GM12873 (cell line): Measurements from ENCODE around the gene MYLIP.

ENCODE experiments used
- TF ChIP-seq, protein P1 (sequence below): IDR thresholded peaks from 2 replicates; pipeline ENCODE4 v1.5.1; 2012; ENCODE audit warnings: low read depth, mild to moderate bottlenecking, moderate library complexity, low read length, control low read depth; ENCODE audit not compliant: insufficient read depth; ENCODE audit errors: missing control alignments

MYLIP gene

DNA sequence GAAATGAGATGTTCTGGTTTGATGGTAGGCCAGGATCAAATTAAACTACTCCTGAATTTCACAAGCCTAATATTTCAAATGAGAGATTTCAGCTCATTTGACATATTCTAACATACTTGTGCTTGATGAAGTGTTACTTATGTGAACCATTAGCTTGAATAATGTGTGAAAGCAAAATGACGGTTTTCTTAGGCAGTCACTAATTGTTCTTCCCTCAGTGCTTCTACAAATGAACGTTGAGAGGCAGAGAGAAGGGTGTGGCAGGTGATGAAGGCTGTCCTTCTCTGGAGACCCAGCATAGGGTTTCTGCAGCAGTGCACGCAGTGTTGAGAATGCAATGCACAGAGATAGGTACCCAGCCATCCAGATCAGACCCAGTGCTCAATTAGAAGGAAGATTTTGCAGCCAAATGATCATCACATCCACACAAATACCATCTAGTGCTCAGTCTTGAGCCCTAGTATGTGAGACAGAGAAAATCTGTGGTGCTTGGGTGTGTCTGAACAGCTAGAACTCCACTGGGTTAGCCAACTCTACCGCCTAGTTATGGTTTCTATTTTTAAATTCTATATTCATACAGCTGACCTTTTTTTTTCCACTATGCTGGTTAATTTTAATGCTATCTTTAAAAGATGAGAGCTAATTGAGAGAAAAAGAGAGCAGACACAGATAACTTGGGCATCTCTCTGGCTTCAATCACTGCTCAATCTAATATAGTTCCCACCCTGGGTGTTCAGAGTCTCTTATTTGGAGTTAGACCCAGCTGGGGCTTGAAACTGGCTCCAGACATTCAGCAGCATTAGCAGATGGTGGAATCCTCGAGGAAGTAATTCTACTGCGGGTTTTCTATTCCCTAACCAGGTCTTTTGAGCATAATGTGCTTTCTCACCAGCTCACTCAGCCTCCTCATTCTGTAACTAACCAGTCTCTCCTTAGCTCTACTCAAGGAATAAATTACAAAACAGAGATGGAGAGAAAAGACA, 4.4 kb upstream of the MYLIP start:
- TF ChIP-seq, protein P1, sequence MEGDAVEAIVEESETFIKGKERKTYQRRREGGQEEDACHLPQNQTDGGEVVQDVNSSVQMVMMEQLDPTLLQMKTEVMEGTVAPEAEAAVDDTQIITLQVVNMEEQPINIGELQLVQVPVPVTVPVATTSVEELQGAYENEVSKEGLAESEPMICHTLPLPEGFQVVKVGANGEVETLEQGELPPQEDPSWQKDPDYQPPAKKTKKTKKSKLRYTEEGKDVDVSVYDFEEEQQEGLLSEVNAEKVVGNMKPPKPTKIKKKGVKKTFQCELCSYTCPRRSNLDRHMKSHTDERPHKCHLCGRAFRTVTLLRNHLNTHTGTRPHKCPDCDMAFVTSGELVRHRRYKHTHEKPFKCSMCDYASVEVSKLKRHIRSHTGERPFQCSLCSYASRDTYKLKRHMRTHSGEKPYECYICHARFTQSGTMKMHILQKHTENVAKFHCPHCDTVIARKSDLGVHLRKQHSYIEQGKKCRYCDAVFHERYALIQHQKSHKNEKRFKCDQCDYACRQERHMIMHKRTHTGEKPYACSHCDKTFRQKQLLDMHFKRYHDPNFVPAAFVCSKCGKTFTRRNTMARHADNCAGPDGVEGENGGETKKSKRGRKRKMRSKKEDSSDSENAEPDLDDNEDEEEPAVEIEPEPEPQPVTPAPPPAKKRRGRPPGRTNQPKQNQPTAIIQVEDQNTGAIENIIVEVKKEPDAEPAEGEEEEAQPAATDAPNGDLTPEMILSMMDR: no peak

DNA sequence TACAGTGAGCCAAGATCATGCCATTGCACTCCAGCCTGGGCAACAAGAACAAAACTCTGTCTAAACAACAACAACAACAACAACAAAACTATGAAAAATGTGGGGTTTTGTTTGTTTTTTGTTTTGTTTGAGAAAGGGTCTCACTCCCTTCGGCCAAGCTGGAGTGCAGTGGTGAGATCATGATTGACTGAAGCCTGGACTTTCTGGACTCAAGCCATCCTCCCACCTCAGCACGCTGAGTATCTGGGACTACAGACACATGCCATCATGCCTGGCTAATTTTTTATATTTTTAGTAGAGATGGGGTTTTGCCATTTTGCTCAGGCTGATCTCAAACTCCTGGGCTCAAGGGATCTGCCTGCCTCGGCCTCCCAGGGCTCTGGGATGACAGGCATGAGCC, 2.8 kb upstream of the MYLIP start:
- TF ChIP-seq, protein P1: no peak

DNA sequence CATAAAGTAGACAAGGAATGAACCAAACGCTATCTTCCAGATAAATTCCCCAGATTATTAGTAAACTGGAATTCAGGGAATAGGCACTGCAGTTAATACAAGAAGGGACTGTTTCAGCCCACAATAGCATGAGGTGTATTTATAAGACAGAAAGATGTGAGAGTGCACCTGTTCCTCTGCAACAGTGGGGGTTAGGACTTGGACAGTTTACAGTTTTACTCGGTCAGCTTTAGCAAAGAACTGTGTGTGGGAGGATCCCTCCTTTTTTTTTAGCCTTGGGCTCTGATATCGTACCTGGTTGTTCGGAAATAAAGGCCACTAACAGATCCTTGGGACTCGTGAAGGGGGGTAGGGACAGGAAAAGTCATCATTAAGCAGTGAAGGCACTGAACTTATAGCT, 2.0 kb upstream of the MYLIP start:
- TF ChIP-seq, protein P1: no peak

DNA sequence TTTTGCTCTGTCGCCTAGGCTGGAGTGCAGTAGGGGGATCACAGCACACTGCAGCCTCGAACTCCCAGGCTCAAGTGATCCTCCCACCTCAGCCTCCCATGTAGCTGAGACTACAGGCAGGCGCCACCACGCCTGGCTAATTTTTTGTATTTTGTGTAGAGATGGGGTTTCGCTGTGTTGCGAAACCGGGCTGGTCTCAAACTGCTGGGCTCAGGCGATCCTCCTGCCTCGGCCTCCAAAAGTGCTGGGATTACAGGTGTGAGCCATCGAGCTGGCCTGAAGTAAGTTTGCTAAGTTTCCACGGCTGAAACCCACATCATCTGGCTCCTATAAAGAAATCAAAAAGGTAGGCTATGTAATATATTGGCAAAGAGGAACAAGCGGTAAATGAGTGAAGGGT, 1.4 kb upstream of the MYLIP start:
- TF ChIP-seq, protein P1: no peak

DNA sequence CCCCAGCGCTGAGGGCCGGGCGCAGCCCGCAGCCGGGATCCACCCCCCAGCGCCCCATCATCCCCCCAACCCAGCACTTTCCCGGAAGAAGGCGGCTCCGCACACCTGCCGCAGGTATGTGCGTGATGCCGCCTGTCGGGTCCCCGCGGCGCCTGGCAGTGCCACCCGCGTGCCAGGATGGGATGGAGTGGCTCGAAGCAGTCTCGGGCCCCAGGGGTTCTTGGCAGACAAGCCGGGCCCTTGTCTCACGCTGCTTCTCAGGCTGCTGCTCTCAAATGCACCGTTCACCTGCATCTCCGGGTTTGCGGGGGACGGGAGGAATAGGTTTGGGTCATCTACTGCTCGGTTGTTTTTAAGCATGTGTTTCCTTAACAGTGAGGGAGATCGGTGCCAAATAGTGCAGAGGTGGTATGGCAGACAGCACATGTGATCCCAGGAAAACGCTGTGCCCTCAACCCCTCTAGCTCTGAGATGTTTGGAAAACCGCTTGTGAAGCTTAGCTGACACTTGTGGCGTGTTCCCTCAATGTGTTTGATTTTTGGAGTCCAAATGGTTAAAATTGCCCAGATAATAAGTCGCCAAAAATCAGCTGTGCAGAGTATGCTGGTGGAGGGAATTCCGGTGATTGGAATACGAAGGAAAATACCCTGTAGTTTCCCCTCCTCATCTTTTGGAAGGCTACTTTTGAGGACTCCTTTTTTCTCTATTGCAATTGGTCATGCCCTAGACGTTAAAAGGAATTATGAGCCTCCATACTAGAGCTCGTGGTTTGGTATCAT, 926 bp downstream of the MYLIP start:
- TF ChIP-seq, protein P1: no peak

DNA sequence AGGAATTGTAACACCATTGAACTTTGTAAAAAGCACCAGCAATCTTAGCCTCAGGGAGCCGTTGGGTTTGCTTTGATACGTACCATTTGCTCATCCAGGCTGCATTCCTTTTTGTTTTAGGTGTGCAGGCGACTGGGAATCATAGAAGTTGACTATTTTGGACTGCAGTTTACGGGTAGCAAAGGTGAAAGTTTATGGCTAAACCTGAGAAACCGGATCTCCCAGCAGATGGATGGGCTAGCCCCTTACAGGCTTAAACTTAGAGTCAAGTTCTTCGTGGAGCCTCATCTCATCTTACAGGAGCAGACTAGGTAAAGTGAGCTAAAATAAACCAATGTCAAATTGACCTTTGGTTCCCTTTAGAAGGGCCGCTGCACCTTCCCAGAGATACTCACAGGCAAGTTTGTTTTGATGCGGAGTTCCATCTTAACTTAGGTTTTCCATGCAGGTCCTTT, 1.6 kb downstream of the MYLIP start:
- TF ChIP-seq, protein P1: no peak

DNA sequence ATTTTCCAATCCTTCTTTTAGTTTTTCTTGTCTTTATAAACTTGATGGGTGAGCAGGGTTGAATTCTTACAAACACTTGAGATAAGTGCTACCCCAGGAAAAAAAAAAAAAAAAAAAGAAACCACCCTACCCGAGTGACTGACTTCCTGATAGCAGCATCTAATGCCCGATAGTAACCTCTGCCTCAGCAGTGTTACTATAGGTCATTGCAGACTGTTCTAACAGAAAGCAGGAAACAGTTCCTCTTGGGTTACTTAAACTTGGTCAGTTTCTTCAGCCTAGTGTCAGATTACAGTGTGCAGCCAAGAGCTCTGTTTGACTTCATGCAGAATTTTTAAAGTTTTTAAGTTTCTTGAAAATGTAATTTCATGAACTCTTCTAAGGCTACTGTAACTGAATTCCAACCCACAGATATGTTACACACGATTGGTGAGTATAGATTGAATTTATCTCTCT, 2.1 kb downstream of the MYLIP start:
- TF ChIP-seq, protein P1: no peak
